HUDEP-2 (cell line): ENCODE results near the gene HOMEZ.
"Not testable (repeated sequence)": the region's sequence is repeated elsewhere in the genome, so short reads cannot be mapped to it uniquely, and the experiment has no call there.

Source experiments
- DNase-seq, 76 experiments: peaks; one replicate each; lab custom pipeline; 2025; ENCODE audit not compliant: unreplicated experiment in 76 of 76; lab: John Stamatoyannopoulos, UW

HOMEZ gene, protein sequence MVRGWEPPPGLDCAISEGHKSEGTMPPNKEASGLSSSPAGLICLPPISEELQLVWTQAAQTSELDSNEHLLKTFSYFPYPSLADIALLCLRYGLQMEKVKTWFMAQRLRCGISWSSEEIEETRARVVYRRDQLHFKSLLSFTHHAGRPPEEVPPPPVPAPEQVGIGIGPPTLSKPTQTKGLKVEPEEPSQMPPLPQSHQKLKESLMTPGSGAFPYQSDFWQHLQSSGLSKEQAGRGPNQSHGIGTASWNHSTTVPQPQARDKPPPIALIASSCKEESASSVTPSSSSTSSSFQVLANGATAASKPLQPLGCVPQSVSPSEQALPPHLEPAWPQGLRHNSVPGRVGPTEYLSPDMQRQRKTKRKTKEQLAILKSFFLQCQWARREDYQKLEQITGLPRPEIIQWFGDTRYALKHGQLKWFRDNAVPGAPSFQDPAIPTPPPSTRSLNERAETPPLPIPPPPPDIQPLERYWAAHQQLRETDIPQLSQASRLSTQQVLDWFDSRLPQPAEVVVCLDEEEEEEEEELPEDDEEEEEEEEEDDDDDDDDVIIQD

DNA sequence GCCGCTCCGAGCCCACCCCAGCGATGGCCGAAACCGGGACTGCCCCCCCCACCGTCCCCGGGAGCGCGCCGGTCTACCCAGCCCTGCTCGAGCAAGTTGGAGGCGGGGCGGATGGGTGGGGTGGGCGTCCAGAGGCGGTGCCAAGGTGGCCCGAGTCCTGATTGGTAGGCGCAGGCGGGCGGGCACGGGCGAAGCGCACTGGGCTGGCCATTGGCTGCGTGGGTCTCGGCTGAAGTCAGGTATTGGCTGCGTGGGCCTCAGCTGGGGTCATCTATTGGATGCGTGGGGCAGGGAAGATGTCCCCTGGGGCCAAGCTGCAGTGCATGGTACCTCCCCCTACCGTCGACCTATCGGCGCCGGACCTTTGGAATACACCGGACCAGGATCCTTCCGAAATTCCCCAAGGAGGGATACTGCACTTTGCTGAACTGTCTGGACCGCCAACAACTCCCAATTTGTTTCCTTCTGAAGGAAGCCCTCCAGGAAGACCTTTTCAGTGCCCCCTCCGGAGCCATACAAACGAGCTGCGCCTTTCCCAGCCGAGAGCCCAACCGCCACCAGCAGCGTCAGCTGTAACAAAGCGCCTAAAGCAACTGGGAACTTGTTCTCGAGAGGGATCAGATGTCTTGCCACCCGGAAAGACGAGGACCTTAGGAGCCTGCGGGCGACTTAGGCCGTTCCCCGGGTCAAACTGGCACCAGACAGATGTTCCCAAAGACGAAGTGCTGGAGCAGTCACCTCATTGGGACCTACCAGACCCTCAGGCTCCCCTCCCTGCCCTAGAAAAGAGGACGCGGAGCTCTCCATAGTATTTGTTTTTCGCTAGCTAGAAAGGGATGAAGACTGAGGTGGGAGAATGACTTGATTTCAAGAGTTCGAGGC is at the start of gene HOMEZ:
Gene HOMEZ, minus strand, starts transcription at position 113 of the 882 bp plus-strand sequence. CDS start 180 bp downstream, outside the sequence.
- peak in 75 of 76 experiments; percentile 65 to 99 (median 96) for DNase-seq

DNA sequence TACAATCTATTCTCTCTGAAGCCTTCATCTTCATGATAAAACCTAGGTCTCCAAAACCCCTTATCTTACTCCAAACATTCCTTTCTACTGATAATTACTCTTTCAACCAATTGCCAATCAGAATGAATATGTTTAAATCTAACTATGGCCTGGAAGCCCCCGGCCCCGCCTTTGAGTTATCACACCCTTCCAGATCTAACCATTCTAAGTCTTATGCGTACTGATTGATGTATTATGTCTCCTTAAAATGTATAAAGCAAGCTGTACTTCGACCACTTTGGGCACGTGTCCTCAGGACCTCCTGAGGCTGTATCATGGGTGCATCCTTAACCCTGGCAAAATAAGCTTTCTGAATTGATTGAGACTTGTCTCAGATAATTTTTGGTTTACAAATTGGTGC is 49.7 kb upstream of the HOMEZ start:
- DNase-seq: no peak

DNA sequence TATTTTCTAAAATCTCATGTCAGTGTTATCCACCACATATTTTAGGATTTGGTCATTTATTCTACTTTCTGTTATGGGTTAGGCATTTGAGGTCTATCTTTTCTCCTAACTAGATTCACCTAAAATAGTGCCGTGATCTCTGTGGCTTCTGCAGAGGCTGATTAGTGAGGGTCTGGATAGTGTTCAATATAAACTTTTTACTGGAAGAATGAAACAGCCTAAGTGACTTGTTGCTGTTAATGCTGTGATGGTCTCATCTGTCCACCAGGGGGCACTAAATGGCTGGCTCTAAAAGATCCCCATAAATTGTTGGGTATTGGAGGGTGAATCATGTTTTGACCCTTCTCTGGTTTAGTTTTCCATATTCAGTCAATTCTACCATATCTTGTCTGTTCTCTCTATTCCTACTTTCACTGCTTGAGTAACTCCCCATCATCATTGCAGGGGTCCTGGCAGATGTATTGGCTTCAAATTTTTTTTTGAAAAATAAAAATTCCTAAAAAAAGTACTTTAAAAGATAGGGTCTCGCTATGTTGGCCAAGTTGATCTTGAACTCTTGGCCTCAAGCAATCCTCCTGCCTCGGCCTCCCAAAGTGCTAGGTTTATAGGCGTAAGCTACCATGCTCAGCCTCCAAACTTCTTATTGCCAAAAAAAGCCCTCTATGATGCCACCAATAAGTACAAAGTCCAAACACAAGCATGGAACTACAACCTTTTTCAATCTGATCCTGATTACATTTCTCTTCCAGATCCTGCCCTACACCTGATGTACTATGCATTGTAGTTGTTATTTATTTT is 42.2 kb upstream of the HOMEZ start:
- peak in 55 of 76 experiments; percentile 5 to 64 (median 29) for DNase-seq

DNA sequence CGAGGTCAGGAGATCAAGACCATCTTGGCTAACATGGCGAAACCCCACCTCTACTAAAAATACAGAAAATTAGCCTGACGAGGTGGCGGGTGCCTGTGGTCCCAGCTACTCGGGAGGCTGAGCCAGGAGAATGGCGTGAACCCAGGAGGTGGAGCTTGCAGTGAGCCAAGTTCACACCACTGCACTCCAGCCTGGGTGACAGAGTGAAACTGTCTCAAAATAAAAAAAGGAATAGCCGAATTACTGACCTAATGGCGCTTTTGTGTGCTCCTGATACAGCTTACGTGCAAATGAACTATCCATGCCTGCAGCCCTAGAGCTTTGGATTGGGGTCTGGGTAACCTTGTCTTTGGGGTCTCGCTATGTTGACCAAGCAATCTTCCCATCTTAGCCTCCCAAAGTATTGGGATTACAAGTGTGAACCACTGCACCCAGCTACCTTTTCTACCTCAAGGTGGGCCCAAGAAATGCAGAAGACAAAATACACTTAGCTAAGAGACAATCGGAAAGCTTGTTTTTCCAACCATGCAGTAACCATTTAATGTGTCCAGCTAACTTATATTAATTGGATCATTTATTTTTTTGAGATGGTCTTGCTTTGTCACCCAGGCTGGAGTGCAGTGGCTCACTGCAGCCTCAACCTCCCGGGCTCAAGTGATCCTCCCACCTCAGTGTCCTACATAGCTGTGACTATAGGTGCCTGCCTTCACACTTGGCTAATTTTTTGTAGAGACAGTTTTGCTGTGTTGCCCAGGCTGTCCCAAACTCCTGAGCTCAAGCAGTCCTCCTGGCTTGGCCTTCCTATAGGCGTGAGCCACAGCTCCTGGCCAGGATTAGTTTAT is 40.8 kb upstream of the HOMEZ start:
- no peak for DNase-seq

DNA sequence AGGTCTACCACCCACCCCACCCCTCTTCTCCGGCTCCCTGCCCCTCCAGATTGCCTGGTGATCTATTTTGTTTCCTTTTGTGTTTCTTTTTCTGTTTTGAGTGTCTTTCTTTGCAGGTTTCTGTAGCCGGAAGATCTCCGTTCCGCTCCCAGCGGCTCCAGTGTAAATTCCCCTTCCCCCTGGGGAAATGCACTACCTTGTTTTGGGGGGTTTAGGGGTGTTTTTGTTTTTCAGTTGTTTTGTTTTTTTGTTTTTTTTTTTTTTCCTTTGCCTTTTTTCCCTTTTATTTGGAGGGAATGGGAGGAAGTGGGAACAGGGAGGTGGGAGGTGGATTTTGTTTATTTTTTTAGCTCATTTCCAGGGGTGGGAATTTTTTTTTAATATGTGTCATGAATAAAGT is 39.8 kb upstream of the HOMEZ start:
- not testable (repeated sequence) for DNase-seq

DNA sequence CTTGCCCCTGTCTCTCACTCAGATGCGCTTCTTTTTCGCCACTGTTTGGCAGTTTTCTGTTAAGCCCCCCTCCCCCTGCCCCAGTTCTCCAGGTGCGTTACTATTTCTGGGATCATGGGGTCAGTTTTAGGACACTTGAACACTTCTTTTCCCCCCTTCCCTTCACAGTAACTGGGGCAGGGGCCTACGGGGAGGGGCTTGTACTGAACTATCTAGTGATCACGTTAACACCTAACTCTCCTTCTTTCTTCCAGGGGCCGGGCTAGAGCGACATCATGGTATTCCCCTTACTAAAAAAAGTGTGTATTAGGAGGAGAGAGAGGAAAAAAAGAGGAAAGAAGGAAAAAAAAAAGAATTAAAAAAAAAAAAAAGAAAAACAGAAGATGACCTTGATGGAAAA is 39.1 kb upstream of the HOMEZ start:
- no peak for DNase-seq

DNA sequence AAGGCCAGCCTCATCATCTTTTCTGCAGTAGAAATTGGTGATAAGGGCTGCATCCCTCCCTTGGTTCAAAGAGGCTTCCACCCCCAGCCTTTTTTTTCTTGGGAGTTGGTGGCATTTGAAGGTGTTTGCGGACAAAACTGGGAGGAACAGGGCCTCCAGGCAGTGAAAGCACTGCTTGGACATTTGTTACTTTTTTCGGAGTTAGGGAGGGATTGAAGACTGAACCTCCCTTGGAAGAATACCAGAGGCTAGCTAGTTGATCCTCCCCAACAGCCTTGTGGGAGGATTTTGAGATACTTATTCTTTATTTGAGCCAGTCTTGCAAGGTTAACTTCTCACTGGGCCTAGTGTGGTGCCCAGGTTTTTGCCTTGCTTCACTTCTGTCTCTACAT is 38.5 kb upstream of the HOMEZ start:
- no peak for DNase-seq

DNA sequence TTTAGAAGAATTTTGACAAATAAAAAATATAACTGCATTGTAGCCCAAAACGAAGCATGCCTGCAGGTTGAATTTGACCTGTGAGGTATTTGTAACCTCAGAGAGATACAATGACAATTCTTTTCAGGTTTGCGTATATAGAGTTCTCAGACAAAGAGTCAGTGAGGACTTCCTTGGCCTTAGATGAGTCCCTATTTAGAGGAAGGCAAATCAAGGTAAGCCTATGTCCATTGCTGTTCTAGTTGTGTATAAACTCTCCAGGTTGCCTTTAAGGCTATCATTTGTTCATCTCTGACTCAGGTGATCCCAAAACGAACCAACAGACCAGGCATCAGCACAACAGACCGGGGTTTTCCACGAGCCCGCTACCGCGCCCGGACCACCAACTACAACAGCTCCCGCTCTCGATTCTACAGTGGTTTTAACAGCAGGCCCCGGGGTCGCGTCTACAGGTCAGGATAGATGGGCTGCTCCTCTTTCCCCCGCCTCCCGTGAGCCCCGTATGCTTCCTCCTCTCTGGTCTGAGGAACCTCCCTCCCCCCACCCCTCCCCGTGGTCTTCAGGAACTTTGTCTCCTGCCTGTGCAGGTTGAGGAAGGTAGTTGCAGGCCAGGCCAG is 38.0 kb upstream of the HOMEZ start:
- no peak for DNase-seq

DNA sequence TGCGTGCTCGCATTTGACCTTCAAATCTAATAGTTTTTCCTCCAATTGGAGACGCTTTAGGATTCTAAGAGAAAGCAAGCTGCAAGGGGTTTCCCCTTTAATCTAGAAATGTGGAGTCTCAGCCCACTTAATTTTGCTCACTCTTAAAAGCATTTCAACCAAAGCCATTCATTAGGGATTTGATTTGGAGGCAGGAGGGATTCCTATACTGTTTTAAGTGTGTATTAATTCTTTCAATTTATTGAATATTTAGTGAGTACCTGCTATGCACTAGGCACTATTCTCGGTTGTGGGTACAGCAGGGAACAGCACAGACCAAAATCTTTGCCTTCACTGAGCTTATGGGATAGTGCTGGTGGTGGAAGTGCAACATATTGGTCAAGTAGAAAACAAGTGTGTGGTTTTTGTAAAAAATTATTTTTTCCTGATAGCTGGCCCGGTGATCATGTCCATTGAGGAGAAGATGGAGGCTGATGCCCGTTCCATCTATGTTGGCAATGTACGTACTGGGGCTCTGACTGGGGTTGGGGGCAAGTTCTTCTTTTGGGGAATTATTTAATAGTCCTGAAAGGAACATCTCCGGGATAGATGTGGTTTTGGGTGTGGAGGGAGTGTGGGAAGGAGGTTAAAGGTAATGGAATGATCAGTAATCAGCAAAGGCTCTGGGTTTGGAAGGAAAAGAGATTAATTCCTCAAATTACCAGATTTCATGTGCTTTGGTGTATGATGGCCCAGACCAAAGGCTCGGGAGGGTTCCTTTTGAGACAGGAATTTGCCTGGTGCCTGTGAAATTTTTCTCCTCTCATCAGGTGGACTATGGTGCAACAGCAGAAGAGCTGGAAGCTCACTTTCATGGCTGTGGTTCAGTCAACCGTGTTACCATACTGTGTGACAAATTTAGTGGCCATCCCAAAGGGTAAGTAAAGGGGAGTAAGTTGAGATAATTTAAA is 36.9 kb upstream of the HOMEZ start:
- DNase-seq: peak in 1 of 76 experiments; percentile 16

DNA sequence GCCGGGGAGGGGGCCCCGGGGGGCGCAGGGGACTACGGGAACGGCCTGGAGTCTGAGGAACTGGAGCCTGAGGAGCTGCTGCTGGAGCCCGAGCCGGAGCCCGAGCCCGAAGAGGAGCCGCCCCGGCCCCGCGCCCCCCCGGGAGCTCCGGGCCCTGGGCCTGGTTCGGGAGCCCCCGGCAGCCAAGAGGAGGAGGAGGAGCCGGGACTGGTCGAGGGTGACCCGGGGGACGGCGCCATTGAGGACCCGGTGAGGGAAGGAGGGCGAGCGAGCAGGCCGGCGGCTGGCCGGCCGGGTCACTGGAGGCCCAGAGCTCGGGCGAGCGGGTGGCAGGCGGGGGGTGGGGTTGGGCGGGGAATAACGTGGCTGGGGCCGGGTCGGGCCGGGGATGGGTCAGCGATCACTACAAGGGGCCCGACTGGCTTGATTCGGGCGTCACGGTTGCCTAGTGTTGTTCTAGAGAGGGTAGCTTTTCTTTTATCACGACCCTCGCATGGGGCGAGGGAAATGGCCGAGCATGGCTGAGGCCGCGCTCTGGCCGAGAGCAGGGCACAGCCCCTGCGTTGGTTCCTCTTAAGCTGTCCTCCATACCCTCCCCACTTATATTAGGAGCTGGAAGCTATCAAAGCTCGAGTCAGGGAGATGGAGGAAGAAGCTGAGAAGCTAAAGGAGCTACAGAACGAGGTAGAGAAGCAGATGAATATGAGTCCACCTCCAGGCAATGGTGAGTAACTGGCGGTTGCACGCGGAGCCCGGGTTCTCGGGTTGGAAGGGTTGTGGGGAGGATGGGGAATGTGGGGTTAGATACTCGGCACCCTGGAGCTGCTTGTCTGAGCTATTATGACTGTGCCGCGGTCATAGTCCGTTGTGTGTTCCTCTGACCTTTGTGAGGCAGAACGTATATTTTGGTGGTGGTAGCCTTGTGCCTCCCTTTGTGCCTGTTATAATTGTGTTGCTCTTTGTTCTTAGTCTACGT is 35.9 kb upstream of the HOMEZ start:
- DNase-seq: peak in 27 of 76 experiments; percentile 4 to 61 (median 26)

DNA sequence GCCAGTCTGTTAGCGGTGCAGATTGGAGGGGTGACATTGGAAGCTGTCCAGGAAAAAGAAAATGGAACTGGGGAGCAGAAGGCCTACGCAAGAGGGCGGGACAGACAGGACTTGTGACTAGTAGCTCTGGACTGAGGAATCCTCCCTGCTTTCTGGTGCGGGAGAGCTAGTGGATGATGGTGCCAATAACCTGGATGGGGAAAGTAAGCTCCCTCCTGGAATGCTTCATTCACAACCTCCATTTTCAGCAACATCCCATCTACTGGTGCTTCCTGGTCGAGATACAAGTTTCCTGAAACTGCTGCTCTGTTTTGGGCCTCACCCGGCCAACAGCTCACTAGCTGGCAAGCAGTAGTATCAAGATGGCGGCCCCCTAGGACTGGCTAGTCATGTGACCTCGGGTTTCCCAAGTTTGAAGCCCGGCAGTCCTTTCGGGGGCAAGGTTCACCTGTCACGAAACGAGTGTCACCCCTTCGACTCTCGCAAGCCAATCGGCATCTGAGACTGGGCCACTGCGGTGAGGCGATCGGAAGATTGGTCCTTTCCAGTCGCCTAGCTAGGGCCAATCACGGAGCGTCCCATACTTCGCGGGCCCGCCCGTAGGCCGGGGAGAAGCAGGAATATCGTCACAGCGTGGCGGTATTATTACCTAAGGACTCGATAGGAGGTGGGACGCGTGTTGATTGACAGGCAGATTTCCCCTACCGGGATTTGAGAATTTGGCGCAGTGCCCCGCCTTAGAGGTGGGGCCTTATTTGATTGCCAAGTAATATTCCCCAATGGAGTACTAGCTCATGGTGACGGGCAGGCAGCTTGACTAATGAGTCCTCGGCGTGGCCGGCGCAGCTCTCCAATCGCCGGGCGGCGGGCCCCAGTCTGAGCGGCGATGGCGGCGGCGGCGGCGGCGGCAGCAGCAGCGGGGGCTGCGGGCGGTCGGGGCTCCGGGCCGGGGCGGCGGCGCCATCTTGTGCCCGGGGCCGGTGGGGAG is 34.9 kb upstream of the HOMEZ start, which contains the start of gene PABPN1:
Gene PABPN1, plus strand, starts transcription at position 874 of the 988 bp plus-strand sequence. Its CDS starts 13 bp downstream, at position 887.
- peak in 75 of 76 experiments; percentile 46 to 100 (median 99) for DNase-seq

DNA sequence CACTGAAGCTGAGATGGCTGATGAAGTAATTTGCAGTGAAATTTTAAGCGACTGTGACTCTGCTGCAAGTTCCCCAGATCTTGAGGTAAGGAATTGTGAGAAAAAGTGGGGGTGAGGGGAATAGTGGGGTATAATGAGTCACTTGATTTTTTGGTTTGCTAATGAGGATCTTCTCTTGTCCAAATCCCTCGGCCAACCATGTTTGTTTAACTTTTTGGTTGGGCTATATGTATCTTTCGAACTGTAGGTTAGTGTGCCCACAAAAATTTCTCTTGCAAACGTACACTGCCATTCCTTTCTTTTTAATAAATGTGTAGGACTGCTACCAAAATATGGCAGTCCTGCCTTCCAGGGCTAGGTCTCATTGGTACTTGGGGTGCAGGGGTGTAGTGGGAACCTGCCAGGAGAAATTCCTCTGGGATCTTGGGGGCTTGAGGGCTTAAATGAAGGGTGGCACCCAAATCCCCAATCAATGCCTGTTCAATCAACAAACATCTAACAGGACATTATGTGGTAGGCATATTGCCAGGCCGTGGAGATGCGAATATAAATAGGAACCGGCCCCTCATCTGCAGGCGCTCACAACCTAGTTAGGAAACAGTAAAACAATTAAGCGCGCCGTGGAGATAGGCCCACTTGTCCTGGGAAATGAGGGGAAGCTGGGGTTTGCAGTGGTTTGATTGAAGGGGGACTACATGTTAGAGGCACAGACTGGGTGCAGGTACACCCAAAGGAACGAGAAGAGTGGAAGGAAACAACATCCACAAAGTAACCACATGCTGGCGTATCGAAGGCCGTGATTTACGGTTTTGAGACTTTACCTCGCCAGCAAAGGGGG is 34.0 kb upstream of the HOMEZ start:
- no peak for DNase-seq

DNA sequence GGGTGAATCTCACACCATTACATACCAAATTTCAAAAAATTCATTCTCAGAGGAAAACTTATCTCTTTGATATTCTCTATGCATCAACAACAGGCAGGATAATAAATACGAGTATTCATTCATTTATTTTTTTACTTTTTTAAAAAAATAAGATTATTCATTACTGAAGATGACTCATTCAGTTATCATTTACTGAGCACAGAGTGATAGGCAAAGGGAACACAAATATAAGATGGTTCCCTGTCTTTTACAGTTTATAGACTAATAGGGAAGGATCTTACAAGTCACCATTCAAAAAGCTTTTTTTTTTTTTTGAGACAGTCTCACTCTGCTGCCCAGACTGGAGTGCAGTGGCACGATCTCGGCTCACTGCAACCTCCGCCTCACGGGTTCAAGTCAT is 30.4 kb upstream of the HOMEZ start:
- DNase-seq: no peak

DNA sequence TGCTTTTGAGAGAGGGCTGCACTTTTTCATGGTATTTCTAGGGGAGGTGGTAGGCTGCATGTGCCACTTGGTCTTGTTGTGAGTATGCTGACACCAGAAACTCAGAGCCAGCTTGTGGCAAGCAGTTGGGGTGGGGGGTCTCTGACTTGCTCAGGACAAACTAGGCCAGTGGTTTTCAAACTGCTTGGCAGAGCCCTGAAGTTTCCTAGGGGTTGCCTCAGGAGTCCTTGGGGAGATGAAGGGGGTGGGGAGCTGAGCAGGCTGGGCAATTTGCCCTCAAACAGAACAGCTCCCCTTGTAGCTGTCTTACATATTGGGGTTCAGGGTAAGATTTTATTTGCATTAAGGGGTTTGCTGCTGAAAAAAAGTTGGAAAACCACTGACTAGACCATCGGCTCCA is 24.6 kb upstream of the HOMEZ start:
- no peak for DNase-seq
